GM19023 (cell line): Measurements from ENCODE around the gene AARS2.
A peak's percentile ranks its signal among the peaks of the same experiment; 100 is the strongest.
"Not testable (repeated sequence)": the region's sequence is repeated elsewhere in the genome, so short reads cannot be mapped to it uniquely, and the experiment has no call there.

Source experiments
- ATAC-seq: cut with Tn5 transposase; IDR thresholded peaks from one replicate; pipeline ENCODE4 v1.9.1; 2021; ENCODE audit warnings: mild to moderate bottlenecking, moderate library complexity; ENCODE audit not compliant: unreplicated experiment

Gene AARS2

GRCh38 chr6:44312901-44313788 lies at the start of gene AARS2:
AARS2 (minus strand) TSS chr6:44313347; CDS start chr6:44313323, 24 bp downstream.
- peak; percentile 94 for ATAC-seq

- no peak for ATAC-seq
These were observed 48.8 kb upstream of the AARS2 start for GRCh38 chr6:44361947-44362346.

GRCh38 chr6:44359973-44360372 lies 46.8 kb upstream of the AARS2 start:
- ATAC-seq: no peak

GRCh38 chr6:44356487-44356886 lies 43.3 kb upstream of the AARS2 start:
- ATAC-seq: no peak

GRCh38 chr6:44355640-44356039 lies 42.5 kb upstream of the AARS2 start:
- ATAC-seq: no peak

- ATAC-seq: no peak
These were observed 40.2 kb upstream of the AARS2 start for GRCh38 chr6:44353336-44353735.

GRCh38 chr6:44352259-44352658 lies 39.1 kb upstream of the AARS2 start:
- no peak for ATAC-seq

GRCh38 chr6:44350650-44350994 lies 37.5 kb upstream of the AARS2 start:
- ATAC-seq: not testable (repeated sequence)

- ATAC-seq: no peak
These were observed 36.9 kb upstream of the AARS2 start for GRCh38 chr6:44349904-44350649.

- ATAC-seq: not testable (repeated sequence)
These were observed 33.7 kb upstream of the AARS2 start for GRCh38 chr6:44346818-44347217.

GRCh38 chr6:44342489-44342888 lies 29.3 kb upstream of the AARS2 start, which contains the start of gene SPATS1:
SPATS1 (plus strand) TSS chr6:44342650; CDS start chr6:44343096, 446 bp downstream.
- no peak for ATAC-seq

- ATAC-seq: no peak
These were observed 28.9 kb upstream of the AARS2 start for GRCh38 chr6:44342052-44342451.

- ATAC-seq: no peak
These were observed 28.1 kb upstream of the AARS2 start for GRCh38 chr6:44341095-44341890.

- no peak for ATAC-seq
These were observed 26.8 kb upstream of the AARS2 start for GRCh38 chr6:44339763-44340625.

- ATAC-seq: no peak
These were observed 26.2 kb upstream of the AARS2 start for GRCh38 chr6:44339301-44339700.

- ATAC-seq: no peak
These were observed 25.3 kb upstream of the AARS2 start for GRCh38 chr6:44338228-44339122.

- ATAC-seq: no peak
These were observed 22.5 kb upstream of the AARS2 start for GRCh38 chr6:44335631-44336030.

- no peak for ATAC-seq
These were observed 20.8 kb upstream of the AARS2 start for GRCh38 chr6:44333942-44334341.

GRCh38 chr6:44333273-44333919 lies 20.2 kb upstream of the AARS2 start:
- no peak for ATAC-seq
